AML-193 (cell line): ENCODE data around the gene KPNB1.

Experiments
- DNase-seq, 2 experiments: peaks; one replicate each; lab custom pipeline; 2025; lab: John Stamatoyannopoulos, UW

KPNB1 gene

GRCh38 chr17:47728214-47728877 lies 78.6 kb downstream of the KPNB1 start:
- DNase-seq = no peak

GRCh38 chr17:47729476-47729875 lies 79.8 kb downstream of the KPNB1 start:
- DNase-seq = no peak

- DNase-seq = no peak
These were observed 81.0 kb downstream of the KPNB1 start for GRCh38 chr17:47730681-47731080.

GRCh38 chr17:47731396-47731795 lies 81.7 kb downstream of the KPNB1 start:
- no peak for DNase-seq

- DNase-seq = no peak
These were observed 82.8 kb downstream of the KPNB1 start for GRCh38 chr17:47732399-47733046.

GRCh38 chr17:47733047-47733673 lies 83.4 kb downstream of the KPNB1 start, which contains the start of gene TBX21:
TBX21 (plus strand) TSS chr17:47733236; CDS start chr17:47733455, 219 bp downstream.
- peak; percentile 80 to 84 for DNase-seq

GRCh38 chr17:47733674-47734410 lies 84.1 kb downstream of the KPNB1 start:
- DNase-seq = no peak

- DNase-seq = no peak
These were observed 85.4 kb downstream of the KPNB1 start for GRCh38 chr17:47735139-47735464.
